ENCODE measurements around the gene ZMAT2.

DNA sequence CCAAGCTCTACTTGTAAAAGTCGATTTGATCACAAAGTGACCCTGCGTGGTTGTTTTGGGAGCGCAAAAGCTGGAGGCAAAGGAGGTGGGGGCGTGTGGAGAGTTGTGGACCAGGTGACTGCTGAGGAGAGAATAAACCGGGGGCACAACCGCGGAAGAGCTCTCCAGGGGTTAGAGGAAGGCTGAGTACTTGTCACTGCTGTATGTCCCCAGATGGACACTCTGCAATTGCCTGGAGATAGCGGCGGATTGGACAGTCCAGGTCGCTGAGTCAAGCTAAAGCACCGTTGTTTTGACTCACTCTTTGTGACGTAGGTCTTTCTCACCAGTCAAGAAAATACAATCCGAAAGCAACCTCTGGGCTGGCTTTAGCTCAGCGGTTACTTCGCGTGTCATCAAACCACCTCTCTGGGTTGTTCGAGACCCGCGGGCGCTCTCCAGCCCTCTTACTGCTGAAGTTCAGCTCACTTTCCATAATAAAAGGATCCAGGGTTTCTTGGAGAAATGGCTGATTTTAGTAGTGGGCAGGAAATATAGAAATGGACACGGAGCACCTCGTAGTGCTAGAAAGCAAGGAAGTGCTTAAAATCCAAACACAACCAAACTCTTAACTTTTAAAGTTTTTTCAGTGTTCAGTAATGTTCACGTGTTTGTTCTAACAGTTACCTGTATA lies 25.7 kb downstream of the ZMAT2 start:
- TF ChIP-seq, protein P1, sequence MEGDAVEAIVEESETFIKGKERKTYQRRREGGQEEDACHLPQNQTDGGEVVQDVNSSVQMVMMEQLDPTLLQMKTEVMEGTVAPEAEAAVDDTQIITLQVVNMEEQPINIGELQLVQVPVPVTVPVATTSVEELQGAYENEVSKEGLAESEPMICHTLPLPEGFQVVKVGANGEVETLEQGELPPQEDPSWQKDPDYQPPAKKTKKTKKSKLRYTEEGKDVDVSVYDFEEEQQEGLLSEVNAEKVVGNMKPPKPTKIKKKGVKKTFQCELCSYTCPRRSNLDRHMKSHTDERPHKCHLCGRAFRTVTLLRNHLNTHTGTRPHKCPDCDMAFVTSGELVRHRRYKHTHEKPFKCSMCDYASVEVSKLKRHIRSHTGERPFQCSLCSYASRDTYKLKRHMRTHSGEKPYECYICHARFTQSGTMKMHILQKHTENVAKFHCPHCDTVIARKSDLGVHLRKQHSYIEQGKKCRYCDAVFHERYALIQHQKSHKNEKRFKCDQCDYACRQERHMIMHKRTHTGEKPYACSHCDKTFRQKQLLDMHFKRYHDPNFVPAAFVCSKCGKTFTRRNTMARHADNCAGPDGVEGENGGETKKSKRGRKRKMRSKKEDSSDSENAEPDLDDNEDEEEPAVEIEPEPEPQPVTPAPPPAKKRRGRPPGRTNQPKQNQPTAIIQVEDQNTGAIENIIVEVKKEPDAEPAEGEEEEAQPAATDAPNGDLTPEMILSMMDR (IDR thresholded peaks at IDR 0.05; ENCODE audit: borderline replicate concordance, extremely low read depth, low read length, poor library complexity, severe bottlenecking), result no peak
- no peak for TF ChIP-seq EZH2 (IDR thresholded peaks at IDR 0.05; ENCODE audit: borderline replicate concordance, low read depth, low read length, severe bottlenecking)
